Measurements from ENCODE around the gene RNF44.
A peak's percentile ranks its signal among the peaks of the same experiment; 100 is the strongest.
"Not testable (repeated sequence)": the region's sequence is repeated elsewhere in the genome, so short reads cannot be mapped to it uniquely, and the experiment has no call there.

RNF44 gene

DNA sequence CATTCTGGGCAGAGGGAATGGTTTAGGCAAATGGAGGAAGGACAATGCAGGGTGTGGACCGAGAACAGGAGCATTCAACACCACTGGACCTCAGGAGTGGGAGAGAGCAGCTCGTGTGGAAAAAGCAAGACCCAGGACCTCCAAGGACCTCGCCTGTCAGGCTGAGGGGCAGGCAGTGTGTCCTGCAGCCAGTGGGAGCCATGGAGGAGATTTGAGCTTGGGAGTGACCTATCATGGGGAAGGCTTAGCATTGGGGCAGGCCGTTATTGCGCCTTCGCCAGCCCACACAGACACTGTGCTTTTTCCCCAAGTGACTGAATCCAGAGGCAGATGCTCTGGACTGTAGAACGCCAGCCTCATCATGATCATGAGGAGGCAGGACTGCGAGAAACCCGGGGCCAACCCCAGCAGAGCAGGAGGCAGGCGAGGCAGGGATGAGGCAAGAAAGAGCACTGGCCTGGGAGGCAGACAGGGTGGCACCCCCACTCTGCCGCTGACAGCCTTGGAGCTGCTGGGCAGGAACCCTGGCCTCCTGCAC is 15.2 kb upstream of the RNF44 start:
- no peak for DNase-seq (ENCODE audit: low spot score)

DNA sequence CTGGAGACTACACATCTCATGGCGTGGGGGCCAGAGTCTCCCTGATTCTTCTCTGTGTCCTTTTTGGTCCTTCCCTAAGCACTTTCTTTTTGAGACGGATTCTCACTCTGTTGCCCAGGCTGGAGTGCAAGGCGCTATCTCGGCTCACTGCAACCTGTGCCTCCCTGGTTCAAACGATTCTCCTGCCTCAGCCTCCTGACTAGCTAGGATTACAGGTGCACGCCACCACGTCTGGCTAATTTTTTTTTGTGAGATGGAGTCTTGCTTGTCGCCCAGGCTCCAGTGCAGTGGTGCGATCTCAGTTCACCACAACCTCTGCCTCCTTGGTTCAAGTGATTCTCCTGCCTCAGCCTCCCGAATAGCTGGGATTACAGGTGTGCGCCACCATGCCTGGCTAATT is 13.7 kb upstream of the RNF44 start:
- DNase-seq (ENCODE audit: low spot score) = not testable (repeated sequence)

DNA sequence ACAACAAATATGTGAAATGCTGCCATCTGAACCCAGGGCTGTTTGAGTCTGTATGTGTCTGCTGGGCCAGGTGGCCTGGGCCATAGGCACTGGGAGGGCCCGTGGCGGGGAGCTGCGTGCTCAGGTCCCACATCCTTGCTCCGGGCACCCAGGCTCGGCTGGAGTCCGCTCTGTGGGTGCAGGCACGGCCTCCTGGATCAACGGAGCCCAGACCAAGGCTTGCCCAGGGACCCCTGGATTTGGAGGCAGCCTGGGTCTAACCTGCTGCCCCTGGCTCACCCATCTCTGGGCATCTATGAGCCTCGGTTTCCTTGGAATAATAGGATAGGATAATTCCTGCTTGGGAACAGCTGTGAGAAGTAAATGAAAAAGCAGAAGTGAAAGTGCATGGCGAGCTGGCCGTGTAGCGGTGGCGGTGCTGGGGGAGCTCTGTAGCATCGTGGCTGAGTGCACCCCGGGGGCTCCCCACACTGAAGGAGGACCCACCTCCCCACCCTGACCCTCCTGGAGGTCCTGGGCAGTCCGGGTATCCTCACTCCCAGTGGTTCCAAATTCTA is 13.2 kb upstream of the RNF44 start:
- no peak for DNase-seq (ENCODE audit: low spot score)

DNA sequence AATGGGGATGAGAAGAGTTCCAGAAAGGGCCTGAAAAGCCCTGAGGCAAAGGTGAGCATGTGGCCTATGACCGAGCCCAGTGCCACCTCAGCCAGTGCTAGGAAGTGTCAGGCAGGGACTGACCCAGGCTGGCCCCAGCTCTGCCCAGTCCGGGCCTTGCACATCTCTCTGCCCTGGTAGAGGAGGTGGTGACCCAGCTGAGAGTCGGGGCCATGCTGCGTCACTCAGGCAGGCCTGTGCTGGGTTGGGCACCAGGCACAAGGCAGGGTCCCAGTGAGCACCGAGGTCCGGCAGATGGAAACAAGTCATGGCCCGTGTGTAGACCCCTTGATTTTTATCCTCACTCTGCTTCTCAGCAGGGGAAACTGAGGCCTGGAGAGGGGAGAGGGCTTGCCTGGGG is 12.7 kb upstream of the RNF44 start:
- no peak for DNase-seq (ENCODE audit: low spot score)

DNA sequence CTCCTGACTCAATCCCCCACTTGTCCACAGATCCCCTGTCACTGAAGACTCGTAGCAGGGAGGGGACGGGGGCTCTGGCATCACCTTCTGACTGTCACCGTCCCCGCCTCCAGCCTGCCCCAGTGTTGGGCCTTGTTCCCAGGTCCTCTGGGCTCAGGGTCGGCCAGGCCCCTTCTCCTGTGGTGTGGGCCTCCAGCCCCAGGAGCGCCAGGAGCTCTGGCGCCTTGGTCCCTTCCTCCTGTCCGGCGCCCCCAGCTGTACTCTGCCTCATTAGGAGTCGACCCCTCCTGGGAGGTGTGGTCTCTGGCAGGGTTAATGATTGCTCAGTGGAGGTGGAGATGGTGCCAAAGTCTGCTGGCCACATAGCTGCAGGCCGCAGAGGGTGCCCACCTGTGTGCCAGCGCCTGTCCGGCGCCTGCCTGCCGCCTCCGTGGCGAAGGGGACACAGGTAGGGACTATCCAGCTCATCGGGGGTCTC is 11.8 kb upstream of the RNF44 start, which contains the start of gene CDHR2:
Gene CDHR2, plus strand, starts transcription at position 376 of the 478 bp plus-strand sequence. CDS start 16,011 bp downstream, outside the sequence.
- no peak for DNase-seq (ENCODE audit: low spot score)

DNA sequence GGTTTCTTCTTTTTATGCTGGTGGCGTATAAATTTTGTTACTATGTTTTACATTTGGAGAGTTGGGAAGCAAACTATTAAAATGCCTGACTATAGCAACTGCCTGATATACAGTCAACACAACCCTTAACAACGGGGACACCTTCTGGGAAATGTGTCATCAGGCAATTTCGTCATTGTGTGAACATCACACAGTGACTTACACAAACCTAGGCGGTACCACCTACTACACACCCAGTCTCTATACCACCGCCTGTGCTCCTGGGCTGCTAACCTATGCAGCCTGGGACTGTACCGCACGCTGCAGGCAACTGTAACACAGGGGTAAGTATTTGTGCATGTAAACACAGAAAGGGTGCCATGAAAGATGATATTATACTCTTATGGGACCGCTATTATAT is 10.6 kb upstream of the RNF44 start:
- DNase-seq (ENCODE audit: low spot score) = no peak

DNA sequence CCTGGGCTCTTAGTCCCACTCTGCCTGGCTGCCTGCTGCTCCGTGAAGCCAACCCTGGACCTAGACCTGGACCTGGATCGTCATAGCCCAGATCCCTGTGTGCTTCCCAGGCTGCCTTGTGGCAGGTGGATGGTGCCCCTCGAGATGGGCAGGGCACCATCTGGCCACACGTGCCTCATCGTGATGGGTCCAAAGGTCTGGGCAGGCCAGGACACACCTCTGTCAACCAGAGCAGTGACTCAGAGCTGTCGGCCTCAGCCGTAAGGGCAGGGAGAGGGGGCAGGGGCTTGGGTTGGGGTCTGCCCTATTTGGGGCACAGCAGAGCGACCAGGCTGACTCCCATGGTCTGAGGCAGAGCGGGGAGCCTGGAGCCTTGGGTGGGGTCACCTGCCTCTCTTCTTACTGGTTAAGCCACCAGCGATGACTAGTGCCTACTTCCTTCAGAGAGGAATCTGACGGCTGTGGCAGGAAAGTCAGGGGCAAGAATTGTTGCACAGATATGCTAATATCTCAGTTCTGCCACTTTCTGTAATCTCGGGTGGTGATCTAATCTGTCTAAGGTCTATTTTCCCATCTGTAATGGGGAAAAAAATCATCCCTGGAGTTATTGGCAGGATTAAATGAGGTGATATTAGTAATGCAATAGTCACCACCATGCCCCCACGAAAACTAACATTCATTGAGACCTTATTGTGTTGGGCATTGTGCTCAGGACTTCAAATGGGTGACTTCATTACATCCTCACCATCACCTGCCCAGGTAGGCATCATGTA is 8.7 kb upstream of the RNF44 start:
- no peak for DNase-seq (ENCODE audit: low spot score)

DNA sequence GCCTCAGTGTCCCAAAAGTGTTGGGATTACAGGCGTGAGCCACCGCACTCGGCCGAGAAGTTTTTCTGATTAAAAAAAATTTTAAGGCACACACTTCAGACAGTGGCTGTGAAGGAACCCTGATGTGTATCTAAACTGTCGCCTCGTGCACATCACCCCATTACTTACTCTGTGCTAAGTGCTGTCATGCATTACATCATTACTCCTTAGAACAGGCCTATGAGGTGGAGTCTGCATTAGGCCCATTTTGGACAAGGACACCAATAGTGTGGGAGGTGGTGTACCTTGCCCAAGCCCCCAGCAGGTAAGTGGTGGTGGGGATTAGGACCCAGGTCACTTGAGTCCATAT is 8.2 kb upstream of the RNF44 start:
- DNase-seq (ENCODE audit: low spot score) = no peak

DNA sequence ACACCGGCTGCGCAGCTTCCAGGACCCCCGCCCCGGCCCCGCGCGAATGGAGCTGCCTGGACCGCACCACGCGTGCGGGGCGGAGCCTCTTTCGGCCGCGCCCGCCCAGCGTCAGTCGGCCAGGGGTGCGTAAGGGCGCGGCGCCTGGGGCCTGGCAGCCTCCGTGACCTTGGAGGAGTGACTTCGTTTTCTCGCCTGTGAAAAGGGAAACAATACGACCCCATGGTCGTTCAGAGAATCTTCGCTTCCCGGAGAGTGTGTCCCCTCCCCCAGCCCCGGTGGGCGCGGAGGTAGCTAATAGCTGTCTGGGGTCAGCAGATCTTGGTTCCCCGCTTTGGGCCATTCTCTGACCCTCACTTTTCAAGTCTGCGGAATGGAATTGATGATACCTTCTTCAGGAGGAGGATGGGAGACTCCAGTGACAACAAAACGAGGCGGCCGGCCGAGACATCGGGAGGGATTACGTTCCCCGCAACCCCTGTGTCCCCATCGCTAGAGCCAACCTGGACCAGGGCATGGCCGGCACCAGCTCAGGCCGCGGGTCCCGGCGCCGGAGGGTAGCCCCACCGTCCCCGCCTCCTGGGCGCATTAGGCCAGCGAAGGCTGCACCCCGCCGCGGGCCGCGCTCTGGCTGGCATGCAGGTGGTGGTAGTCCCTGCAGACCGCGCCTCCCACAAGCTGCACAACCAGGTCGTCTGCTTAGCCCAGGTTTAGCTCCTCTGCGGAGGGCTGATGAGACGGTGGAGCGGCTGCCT is 6.4 kb upstream of the RNF44 start:
- peak; percentile 81 for DNase-seq (ENCODE audit: low spot score)

DNA sequence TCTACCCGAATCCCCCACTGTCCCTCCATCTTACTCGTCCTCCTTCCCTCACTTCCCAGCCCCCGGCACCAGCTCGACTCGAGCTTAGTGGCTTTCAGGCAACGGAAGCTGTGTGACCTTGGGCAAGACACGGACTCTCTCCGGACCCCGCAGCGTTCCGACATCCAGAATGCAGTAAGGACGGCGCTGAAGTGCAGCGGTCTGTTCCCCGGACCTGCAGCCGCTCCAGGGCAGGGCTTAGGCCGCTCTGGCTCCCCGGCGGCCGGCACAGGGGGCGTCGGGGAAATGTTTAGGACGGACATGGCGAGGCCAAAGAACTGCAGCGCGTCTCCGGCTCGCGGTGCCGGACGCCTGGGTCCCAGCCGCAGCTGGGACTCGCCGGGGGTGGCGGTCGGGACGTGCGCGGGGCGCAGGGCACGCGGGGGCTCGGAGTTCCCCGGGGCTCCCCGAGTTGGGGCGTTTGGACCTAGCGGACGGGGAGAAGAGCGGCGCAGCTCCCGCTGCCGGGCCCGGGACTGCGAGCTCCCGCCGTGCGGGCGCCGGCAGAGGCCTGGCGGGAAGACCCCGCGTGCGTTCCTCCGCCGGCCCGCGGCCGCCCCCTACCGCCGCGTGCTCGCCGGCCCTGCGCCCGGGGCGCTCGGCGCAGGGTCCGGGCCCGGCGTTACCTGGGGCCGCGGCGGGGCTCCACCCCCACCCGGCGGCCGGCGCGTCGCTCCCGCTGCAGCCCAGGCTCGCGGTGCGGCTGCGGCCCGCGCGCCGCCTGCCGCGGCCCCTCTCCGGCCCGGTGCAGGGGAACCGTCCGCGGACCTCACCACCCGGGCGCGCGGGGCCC is 5.6 kb upstream of the RNF44 start:
- peak; percentile 56 for DNase-seq (ENCODE audit: low spot score)

DNA sequence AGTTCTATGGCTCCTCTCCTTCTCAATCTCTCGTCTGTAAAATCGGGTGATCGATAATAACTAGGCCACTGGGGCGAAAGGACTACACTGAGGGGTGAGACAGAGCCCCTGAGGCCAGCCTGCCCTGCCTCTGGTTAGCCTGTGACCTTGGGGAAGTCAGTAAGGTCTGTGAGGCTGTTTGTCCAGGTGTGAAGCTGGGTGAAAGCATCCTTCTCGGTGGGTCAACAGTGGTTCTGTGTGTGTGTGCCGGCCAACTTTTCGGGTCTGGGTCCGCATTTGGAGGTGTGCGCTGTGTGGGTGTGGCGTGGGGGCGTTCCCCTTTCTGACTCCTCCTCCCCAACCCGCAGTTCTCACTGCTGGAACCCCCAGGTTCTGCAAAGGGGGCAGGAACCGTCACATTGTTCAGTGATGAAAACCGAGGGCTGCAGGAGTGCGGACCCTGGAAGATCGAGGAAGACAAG is 5.0 kb upstream of the RNF44 start:
- no peak for DNase-seq (ENCODE audit: low spot score)

DNA sequence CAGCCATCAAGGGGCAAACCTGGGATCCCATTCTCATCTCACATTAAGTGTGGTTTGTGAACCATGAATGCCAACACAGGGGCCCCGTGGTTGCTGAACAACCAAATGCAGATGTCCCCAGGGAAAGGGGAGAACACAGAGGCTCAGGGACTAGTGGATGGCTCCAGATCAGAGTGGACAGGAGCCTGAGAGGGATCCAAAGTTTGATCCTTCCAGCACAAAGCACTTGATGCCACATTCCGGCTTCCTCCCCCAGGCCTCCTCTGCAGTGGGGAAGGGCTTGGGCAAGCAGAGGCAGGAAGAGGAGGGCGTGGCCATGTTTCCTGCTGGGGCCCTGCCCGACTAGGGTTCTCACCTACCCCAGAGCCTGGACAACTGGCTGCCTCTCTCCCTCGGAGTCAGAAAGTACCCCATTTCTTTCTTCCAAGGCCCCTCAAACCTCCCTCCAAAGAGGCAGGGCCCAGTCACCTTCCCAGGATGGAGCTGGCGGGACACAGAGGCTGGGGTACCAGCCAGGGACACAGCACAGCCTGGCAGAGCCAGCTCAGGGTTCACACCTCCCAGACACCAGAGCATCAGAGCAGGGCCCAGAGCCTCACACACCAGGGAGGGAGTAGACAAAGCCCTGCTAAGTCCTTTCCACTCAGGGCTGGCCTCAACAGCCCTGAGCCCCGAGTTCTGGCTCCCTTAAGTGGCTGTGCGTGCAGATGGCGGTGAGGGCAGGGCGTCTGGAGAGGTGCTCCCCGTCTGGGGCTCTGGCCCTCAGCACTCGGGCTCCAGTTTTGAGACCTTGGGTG is 4.3 kb upstream of the RNF44 start:
- peak; percentile 54 for DNase-seq (ENCODE audit: low spot score)

DNA sequence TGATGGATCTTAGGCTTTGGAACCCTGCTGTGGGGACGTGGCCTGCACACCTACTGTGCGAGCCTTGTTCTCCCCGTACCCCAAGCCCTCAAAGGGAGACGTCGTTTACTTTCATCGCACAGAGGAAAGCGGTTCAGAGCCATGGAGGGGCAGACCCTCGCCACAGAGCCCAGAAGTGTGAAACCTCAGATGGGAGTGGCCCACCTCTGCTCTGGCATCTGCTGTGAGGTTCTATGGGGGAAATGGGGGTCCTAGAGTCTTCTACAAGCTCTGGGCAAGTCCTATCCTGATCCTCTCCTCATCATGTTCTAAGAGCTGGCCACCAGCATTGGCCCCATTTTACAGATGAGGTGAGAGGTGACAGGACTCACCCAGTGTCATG is 3.7 kb upstream of the RNF44 start:
- no peak for DNase-seq (ENCODE audit: low spot score)

DNA sequence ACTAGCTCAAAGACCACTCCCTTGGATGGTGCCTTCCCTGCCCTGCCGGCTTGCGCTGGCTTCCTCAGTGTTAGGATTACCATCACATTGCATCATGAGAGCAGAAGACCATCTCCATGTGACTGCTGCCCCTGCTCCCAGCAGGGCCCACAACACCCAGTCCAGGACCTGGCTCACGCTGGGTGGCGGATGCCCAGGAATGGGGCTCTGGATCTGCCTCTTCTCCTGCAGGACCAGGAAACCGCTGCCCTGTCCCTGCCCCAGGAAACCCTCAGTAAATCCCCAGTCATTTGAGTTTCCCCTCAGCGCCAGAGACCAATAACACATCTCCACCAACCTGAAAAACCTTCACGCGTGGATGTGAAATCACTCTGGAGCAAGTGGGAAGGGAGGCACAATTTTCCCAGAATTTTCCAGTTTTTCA is 3.3 kb upstream of the RNF44 start:
- no peak for DNase-seq (ENCODE audit: low spot score)

DNA sequence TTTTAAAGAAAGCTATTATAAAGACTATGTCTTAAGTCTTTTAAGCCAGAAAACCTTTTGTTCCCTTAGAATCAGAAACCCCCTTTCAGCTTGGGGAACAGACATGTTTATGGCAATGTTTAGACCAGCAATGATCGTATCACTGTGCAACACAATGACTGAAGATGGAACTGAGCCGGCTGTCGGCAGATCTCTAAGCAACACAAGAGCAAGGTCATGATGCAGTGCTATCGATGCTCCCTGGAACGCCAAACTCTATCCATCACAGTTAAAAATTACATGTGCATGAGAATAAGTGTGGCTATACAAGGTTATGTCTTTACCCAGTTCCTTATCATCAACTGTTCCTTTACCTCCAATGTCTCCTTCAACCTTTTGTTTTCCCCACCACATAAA is 1.8 kb upstream of the RNF44 start:
- DNase-seq (ENCODE audit: low spot score) = no peak

DNA sequence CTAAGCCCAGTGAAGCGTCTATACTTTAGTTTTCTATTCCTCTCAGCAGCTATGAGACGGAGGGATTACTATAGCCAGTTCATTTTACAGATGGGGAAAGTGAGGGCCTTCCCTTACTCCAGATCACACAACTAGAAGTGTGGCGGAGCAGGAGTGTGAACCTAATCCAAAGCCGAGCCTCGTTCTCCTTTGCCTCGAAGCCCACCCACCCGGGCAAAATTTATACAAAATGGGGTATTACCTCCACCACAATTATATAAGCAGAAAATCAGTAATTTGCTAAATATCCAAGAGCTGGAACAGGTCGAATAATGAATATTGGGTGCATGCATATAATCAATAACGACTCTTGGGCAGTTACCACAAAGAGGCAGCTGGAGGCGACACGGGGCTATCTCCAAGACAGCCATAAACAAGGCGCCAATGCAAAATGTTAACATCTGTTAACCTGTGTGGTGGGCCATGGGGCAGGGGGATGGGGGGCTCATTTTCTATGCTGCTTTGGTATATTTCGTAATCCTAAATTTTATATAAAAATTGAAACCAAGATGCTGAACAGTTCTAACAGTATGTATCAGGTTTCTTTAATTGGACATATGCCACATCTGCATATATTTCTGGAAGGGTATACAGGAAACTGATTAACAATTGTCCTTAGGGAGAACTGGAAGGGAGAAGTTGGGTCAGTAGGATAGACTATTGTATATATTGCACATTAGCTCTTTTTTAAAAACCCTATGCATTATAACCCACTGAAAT is 1.2 kb upstream of the RNF44 start:
- DNase-seq (ENCODE audit: low spot score) = peak; percentile 53

DNA sequence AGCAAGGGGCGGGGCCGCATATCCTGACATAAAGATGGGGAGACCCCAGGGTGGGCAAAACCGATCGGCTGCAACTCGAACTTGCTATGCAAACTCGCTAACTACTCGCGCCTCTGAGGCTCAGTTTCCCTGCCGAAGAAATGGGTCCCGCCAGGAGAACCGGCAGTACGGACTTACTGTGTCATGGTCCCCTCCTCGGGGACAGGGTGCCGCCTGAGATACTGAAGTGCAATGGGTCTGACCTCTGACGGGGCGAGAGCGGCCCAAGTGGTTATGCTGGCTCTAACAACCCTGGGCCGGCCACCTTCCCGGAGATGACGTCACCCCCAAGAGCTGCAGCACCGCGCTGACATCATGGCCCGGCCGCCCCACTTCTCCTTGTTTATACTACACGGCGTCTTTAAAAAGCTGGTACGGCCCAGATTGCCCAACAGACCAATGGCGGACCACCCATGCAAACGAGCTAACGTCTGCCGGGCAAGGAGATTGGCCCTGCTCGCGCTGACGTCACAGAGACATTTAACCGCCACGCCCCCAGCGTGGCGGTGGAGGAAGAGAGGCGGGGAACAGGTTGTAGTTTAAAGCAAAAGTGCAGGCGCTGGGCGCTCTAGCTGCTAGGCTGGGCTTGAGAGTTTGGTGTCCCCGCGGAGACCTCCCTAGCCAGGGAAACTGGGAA is 490 bp upstream of the RNF44 start:
- peak; percentile 99 for DNase-seq (ENCODE audit: low spot score)

DNA sequence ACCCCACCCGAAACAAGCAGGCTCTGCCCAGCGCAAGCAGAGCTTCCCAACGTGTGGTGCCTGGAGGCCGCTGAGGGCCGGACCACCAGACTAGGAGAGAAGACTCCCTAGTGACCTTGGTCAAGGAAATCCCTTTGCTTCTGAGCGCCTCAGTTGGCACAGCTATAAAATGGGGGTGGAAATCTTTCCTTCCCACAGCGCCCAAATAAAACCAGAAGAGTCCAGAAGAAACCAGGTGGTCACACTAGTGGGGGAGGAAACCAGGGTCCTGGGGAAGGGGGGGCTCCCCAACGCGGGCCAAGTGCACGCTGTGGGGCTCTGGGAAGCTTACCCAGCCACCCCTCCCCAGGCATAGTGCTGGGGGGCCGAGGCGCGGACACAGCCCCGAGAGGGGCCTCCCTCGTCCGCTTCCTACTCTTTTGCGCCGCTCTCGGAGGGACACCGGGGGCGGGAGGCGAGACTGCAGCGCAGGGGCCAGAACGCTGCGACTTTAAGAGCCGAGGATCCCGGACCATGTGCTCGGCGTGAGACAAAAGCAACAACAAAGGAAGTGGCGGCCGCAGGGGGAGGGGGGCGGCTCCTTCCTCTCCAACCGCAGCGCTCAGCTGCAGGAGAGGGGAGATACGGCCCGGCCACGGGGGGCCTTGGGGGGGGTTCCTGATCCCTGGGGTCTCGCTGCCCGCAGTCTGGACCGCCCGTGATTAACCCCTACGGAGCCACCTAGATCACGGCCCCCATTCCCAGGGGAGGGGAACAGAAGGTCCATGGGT is 885 bp downstream of the RNF44 start:
- peak; percentile 60 for DNase-seq (ENCODE audit: low spot score)
